Astrocyte of the cerebellum (primary cell): ENCODE results near the gene SAP130.

Experiments used
- DNase-seq: peaks from one replicate; pipeline ENCODE4 v3.0.0-alpha.2; 2011; ENCODE audit warnings: low read depth
- H3K4me3 ChIP-seq: 2 replicates; pipeline ENCODE4 v1.5.1; 2011; ENCODE audit warnings: mild to moderate bottlenecking, low read depth, low read length, moderate library complexity
- CTCF ChIP-seq: IDR thresholded peaks from 2 replicates; pipeline ENCODE4 v1.5.1; 2012; ENCODE audit warnings: low read length, low read depth, moderate library complexity, mild to moderate bottlenecking; ENCODE audit errors: missing control alignments
- in situ Hi-C: cut with HindIII; loops from 2 replicates; pipeline ENCODE4 v1.10.0; 2017; ENCODE audit warnings: low sequenced_read_pairs

Gene SAP130

GRCh38 chr2:127993659-127994058 lies 34.2 kb downstream of the SAP130 start:
- in situ Hi-C loops = no loop called here
- no peak for DNase-seq
- no peak for TF ChIP-seq CTCF
- no peak overlapping the region for H3K4me3 ChIP-seq

- no peak overlapping the region for H3K4me3 ChIP-seq
- DNase-seq = no peak
- TF ChIP-seq CTCF = no peak
- in situ Hi-C loops = no loop called here
These were observed 36.1 kb downstream of the SAP130 start for GRCh38 chr2:127991742-127992141.

GRCh38 chr2:127986548-127987079 lies 41.2 kb downstream of the SAP130 start:
- H3K4me3 ChIP-seq = no peak overlapping the region
- TF ChIP-seq CTCF = no peak
- in situ Hi-C loops = no loop called here
- no peak for DNase-seq

- in situ Hi-C loops = no loop called here
- H3K4me3 ChIP-seq = no peak overlapping the region
- no peak for TF ChIP-seq CTCF
- no peak for DNase-seq
These were observed 42.1 kb downstream of the SAP130 start for GRCh38 chr2:127985735-127986134.

- no peak for DNase-seq
- TF ChIP-seq CTCF = no peak
- in situ Hi-C loops = no loop called here
- H3K4me3 ChIP-seq = no peak overlapping the region
These were observed 42.7 kb downstream of the SAP130 start for GRCh38 chr2:127985026-127985734.

- H3K4me3 ChIP-seq = no peak overlapping the region
- no peak for DNase-seq
- in situ Hi-C loops = no loop called here
- no peak for TF ChIP-seq CTCF
These were observed 43.3 kb downstream of the SAP130 start for GRCh38 chr2:127984551-127984950.
